Prostate gland (tissue), 2 donors: ENCODE measurements around the gene GPBP1L1.

ENCODE experiments used
- CTCF ChIP-seq, 4 experiments: fragments of 200-600 bp in 2 of 4; fragments of 450-650 bp in 2 of 4; sonication (generic) in 2 of 4; IDR thresholded peaks; 1 replicate in 3 of 4; 2 replicates in 1 of 4; pipeline ENCODE4 v1.5.1; 2016 to 2019; ENCODE audit warnings: antibody characterized with exemption in 4 of 4, mild to moderate bottlenecking in 2 of 4, moderate library complexity in 2 of 4
- POLR2A ChIP-seq: fragments of 450-650 bp; IDR thresholded peaks from one replicate; pipeline ENCODE4 v1.6.1; 2016; ENCODE audit warnings: antibody characterized with exemption, mild to moderate bottlenecking
- POLR2AphosphoS5 ChIP-seq: sonication (generic); formaldehyde crosslinking; IDR thresholded peaks from one replicate; pipeline ENCODE4 v1.6.1; 2017; ENCODE audit warnings: antibody characterized with exemption

DNA sequence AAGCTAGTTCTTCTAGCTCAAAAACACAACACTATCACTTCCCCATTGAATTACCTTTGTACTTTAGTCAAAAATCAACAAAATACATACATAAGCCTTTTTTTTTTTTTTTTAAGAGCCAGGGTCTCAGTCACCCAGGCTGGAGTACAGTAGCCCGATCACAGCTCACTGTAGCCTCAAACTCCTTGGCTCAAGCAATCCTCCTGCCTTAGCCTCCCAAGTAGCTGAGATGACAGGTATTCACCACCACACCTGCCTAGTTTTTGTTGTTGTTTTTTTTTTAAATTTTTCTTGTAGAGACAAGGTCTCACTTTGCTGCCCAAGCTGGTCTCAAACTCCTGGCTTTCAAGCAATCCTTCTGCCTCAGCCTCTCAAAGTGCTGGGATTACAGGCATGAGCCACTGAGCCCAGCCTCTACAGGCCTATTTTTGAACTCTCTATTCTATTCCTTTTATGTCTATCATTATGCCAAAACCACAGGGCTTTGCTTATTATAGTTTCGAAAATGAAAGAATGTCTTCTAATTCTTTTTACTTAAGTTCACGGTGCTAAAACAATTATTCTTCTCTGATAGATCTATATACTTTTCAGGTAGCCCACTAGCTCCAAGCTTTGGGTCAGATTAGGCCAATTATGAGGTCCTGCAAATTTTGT lies 29.6 kb downstream of the GPBP1L1 start:
- TF ChIP-seq CTCF (IDR thresholded peaks at IDR 0.05) (no peak), POLR2A (no peak), POLR2AphosphoS5 (no peak)
